Measurements from ENCODE around the gene DNAJB14. TPM values are rescaled to one million over a fixed set of nuclear protein-coding genes. Genes with fewer than 3 reads are reported as not detected.

The DNAJB14 gene
- total RNA-seq, 4 donors from 2014 or later, result 37.3 to 116 (median 44.2) TPM

DNA sequence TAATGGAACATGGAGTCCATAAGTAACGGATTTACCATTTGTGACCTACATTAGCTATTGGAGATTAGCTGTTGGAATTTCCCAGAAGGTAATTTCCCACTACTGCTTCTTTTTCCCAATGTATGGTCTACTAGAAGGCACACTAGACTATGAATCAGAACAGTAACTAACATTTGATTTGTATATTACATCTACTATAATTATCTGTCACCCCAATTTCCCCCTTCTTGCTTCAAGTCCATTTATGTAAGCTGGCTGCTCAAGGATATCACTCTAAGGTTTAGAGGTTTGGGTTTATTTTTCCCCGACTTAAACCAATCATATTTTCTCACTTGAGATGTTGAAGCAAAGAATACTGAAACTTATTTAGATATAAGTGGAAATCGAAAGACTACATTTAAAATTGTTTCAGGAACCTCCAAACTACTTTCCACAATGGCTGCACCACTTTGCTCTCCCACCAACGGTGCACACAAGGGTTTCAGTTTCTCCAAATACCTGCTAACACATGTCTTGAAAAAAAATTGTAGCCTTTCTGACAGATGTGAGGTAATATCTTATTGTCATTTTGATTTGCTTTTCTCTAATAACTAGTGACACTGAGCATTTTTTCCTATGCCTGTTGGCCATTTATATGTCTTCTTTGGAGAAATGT lies 37.0 kb upstream of the DNAJB14 start:
- no peak for TF ChIP-seq EP300 (IDR thresholded peaks at IDR 0.05)
- no peak for TF ChIP-seq POLR2A (IDR thresholded peaks at IDR 0.05)
- no peak for TF ChIP-seq POLR2AphosphoS5 (IDR thresholded peaks at IDR 0.05)
- TF ChIP-seq CTCF (IDR thresholded peaks at IDR 0.05), result no peak
- no peaks in the 10 kb centered on the region for H3K36me3 ChIP-seq
- no peaks in the 10 kb centered on the region for H3K9me3 ChIP-seq
- no peaks in the 10 kb centered on the region for H3K4me1 ChIP-seq
- no peak for ATAC-seq
- WGBS, 2 donors (ENCODE audit: low coverage in 1 of 2), result 86 to 87% methylated on average over 4 of the region's 4 CpGs
- H3K27me3 ChIP-seq, result no peaks in the 10 kb centered on the region
- no peak overlapping the region for H3K27ac ChIP-seq
- H3K4me3 ChIP-seq, result no peak overlapping the region

DNA sequence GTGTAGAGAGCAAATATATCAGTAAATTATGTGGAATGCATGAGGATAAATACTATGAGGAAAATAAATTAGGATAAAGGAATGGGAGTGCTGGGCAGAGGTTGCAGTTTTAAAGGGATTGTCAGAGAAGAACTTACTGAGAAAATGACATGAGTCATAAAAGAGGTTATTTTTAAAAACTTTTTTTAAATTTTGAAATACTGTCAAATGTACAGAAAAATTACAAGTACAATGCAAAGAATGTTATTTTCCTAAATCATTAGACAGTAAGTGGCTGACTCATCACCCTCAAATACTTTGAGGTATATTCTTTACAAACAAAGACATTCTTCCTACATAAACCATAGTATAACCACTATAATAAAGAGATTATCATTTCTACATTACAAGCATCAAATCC lies 33.5 kb upstream of the DNAJB14 start:
- Histone ChIP-seq H3K36me3 (no peaks in the 10 kb centered on the region), H3K27me3 (no peaks in the 10 kb centered on the region), H3K9me3 (no peaks in the 10 kb centered on the region), H3K4me3 (no peak overlapping the region), H3K4me1 (no peaks in the 10 kb centered on the region), H3K27ac (no peak overlapping the region)
- no peak for ATAC-seq
- TF ChIP-seq CTCF (IDR thresholded peaks at IDR 0.05) (no peak), EP300 (IDR thresholded peaks at IDR 0.05) (no peak), POLR2AphosphoS5 (IDR thresholded peaks at IDR 0.05) (no peak), POLR2A (IDR thresholded peaks at IDR 0.05) (no peak)

DNA sequence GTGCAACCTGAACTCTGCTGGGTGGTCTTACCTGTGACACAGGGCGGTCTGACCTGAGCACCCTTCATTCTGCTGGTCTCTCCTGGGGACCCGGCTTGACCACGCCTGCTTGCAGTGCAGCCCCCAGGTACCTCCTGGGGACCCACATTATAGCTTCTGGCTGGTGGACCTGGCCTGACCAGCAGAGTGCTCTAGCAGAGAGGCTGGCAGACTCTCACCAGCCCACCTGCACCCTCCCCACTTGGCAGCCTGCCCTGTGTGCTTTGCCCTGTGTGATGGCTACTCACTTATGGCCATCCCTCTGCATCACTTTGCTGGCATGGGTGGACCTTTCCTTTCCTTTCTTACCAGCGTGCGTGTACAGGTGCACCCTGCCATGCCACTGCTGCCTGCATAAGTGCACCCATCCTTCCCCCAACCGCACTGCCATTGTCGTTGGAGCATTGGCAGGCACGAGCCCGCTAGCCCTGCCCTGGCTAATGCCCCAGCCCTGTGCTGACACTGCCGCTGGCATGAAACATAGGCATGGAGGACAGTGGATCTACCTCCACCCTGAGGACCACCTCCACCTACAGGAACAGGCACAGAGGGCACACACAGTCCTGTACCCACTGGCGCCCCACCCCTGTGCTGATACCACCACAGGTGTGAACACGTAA lies 25.2 kb upstream of the DNAJB14 start:
- ATAC-seq, result peak; percentile 16
- H3K4me1 ChIP-seq, result no peaks in the 10 kb centered on the region
- no peak for TF ChIP-seq POLR2A (IDR thresholded peaks at IDR 0.05)
- no peak for TF ChIP-seq EP300 (IDR thresholded peaks at IDR 0.05)
- TF ChIP-seq CTCF (IDR thresholded peaks at IDR 0.05), result no peak
- no peak for TF ChIP-seq POLR2AphosphoS5 (IDR thresholded peaks at IDR 0.05)
- no peak overlapping the region for H3K27ac ChIP-seq
- H3K36me3 ChIP-seq, result no peaks in the 10 kb centered on the region
- 100% methylated on average over 5 of the region's 12 CpGs; no CpG with 5 or more reads in 1 of the 2 donors for WGBS, 2 donors (ENCODE audit: low coverage in 1 of 2)
- H3K9me3 ChIP-seq, result no peaks in the 10 kb centered on the region
- no peak overlapping the region for H3K4me3 ChIP-seq
- H3K27me3 ChIP-seq, result no peaks in the 10 kb centered on the region

GRCh38 chr4:99968330-99968729 lies 21.9 kb upstream of the DNAJB14 start:
- H3K36me3 ChIP-seq, result no peaks in the 10 kb centered on the region
- H3K4me1 ChIP-seq, result no peaks in the 10 kb centered on the region
- ATAC-seq, result no peak
- H3K9me3 ChIP-seq, result no peaks in the 10 kb centered on the region
- TF ChIP-seq POLR2AphosphoS5 (IDR thresholded peaks at IDR 0.05), result no peak
- TF ChIP-seq POLR2A (IDR thresholded peaks at IDR 0.05), result no peak
- no peak for TF ChIP-seq CTCF (IDR thresholded peaks at IDR 0.05)
- TF ChIP-seq EP300 (IDR thresholded peaks at IDR 0.05), result no peak
- no peaks in the 10 kb centered on the region for H3K27me3 ChIP-seq
- H3K27ac ChIP-seq, result no peak overlapping the region
- 40% methylated on average over 1 of the region's 1 CpG; no CpG with 5 or more reads in 1 of the 2 donors for WGBS, 2 donors (ENCODE audit: low coverage in 1 of 2)
- no peak overlapping the region for H3K4me3 ChIP-seq

DNA sequence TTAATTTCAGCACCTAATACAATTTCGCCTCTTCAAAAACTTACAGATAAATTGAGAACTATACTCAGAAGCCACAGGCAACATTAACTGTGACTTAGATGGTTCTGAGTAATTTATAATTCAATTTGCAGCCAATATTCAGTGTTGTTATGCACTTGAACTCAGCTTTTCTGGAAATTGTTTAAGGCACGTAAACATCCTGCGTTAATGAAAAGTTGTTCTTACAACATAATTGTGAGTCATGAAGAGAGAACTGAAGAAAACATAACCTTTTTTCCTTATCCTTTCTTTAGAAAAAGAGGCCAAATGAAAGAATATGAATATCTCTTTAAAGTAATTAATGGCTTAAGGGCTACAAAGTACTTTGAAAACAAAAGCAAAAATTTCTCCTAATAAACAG lies 20.3 kb upstream of the DNAJB14 start:
- Histone ChIP-seq H3K36me3 (no peaks in the 10 kb centered on the region), H3K27ac (no peak overlapping the region), H3K27me3 (no peaks in the 10 kb centered on the region), H3K4me3 (no peak overlapping the region), H3K9me3 (no peaks in the 10 kb centered on the region), H3K4me1 (no peaks in the 10 kb centered on the region)
- whole genome bisulfite sequencing, 2 donors (ENCODE audit: low coverage in 1 of 2), result 90 to 100% methylated on average over 3 of the region's 3 CpGs
- TF ChIP-seq CTCF (IDR thresholded peaks at IDR 0.05) (no peak), POLR2AphosphoS5 (IDR thresholded peaks at IDR 0.05) (no peak), POLR2A (IDR thresholded peaks at IDR 0.05) (no peak), EP300 (IDR thresholded peaks at IDR 0.05) (no peak)
- ATAC-seq, result no peak
